Measurements from ENCODE around the gene CNDP1.

CNDP1 gene

DNA sequence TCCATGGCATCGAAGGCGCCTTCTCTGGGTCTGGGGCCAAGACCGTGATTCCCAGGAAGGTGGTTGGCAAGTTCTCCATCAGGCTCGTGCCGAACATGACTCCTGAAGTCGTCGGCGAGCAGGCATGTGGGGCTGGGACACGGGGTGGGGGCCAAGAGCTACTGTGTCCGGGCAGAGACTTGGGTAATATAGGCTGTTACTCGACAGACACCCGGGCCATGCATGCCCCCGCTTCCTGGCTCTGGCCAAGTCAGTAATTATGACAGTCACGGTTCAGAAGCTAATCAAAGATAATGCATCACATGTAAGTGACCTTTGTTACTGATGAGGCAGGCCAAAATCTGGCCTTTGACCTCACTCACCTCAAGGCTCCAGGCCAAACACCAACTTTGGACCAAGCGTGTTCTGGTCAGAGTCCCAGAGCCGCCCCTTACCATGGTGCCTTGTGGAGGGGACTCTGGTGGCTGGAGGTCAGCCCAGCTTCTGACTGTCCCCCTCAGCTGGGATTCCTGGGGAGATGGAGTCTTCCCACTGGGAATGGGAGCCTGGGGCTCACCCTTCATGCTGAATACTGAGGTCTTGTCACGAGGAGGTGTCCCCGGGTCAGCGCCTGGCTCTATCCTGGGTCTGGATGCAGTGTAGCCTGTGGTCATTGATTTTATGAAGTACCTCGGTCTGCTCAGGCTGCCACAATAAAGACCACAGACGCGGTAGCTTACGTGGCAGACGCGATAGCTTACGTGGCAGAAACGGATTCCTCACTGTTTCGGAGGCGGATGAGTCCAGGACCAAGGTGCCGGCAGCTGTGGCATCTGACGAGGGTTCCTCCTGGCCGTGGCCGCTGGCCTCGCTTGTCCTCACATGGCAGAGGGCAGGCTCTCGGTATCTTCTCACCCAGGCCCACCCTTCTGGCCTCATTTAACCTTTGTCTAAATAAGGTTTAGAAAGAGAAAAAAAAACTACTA is 17.7 kb upstream of the CNDP1 start:
- in situ Hi-C loops (cut with HindIII; ENCODE audit: low pct_ligation_motif_present, low sequenced_read_pairs): no loop called here
- TF ChIP-seq, protein P1, sequence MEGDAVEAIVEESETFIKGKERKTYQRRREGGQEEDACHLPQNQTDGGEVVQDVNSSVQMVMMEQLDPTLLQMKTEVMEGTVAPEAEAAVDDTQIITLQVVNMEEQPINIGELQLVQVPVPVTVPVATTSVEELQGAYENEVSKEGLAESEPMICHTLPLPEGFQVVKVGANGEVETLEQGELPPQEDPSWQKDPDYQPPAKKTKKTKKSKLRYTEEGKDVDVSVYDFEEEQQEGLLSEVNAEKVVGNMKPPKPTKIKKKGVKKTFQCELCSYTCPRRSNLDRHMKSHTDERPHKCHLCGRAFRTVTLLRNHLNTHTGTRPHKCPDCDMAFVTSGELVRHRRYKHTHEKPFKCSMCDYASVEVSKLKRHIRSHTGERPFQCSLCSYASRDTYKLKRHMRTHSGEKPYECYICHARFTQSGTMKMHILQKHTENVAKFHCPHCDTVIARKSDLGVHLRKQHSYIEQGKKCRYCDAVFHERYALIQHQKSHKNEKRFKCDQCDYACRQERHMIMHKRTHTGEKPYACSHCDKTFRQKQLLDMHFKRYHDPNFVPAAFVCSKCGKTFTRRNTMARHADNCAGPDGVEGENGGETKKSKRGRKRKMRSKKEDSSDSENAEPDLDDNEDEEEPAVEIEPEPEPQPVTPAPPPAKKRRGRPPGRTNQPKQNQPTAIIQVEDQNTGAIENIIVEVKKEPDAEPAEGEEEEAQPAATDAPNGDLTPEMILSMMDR (IDR thresholded peaks at IDR 0.05; ENCODE audit: low read depth, low read length, missing control alignments): no peak
- H3K4me3 ChIP-seq (ENCODE audit: low read depth, low read length): no peak overlapping the region
- peaks cover 45% of the 10 kb centered on the region for H3K36me3 ChIP-seq (replicated peaks)
- no peak overlapping the region for H3K27ac ChIP-seq
- DNase-seq: no peak
- H3K27me3 ChIP-seq (replicated peaks): no peaks in the 10 kb centered on the region

DNA sequence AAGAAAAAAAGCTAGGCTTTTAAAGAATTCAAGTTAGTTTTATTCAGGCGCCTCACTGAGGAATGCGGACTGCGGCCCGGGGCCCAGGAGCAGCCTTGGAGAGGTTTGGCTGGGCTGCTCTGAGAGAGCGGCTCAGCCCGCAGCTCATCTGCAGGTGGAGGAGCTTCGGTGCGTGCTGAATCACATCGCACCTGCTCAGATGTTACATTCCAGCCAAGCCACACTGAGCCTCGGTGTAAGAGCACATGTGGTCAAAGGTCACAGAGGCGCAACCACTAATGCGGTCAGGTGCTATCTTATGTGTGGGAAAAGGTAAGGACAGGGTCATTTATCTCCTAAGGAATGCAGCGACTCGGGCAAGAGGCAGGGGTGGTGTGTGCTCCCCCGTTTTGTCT is 17.1 kb upstream of the CNDP1 start:
- Histone ChIP-seq H3K36me3 (replicated peaks) (peaks cover 41% of the 10 kb centered on the region), H3K27me3 (replicated peaks) (no peaks in the 10 kb centered on the region), H3K27ac (no peak overlapping the region), H3K4me3 (ENCODE audit: low read depth, low read length) (no peak overlapping the region)
- DNase-seq: no peak
- in situ Hi-C loops (cut with HindIII; ENCODE audit: low pct_ligation_motif_present, low sequenced_read_pairs): no loop called here
- TF ChIP-seq, protein P1 (IDR thresholded peaks at IDR 0.05; ENCODE audit: low read depth, low read length, missing control alignments): no peak

DNA sequence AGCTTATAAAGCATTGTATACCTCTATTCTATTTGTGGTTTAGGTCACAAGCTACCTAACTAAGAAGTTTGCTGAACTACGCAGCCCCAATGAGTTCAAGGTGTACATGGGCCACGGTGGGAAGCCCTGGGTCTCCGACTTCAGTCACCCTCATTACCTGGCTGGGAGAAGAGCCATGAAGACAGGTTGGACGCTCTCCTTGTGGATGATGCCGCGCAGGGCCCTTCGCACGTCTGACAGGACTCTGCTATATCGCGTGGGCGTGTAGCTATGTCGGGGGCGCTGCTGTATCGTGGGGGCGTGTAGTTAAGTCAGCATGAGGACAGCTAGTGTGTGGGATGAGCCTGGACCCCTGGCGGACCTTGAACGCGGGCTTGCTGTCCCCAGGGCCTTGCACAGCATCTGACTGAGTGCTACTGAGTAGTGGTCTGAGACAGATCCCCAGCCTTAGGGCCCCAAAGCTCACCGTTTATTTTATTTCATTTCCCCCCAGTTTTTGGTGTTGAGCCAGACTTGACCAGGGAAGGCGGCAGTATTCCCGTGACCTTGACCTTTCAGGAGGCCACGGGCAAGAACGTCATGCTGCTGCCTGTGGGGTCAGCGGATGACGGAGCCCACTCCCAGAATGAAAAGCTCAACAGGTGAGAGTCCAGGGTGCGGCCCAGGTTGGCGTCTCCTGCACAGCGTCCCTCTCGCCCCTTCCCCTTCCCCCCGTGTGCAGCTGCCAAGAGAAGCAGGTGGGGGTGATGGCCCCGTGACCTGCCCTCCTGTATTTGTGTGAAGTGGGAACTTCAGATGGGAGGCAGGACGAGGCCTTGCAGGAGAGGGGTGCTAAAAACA is 15.6 kb upstream of the CNDP1 start:
- in situ Hi-C loops (cut with HindIII; ENCODE audit: low pct_ligation_motif_present, low sequenced_read_pairs): no loop called here
- Histone ChIP-seq H3K36me3 (replicated peaks) (peaks cover 32% of the 10 kb centered on the region), H3K27me3 (replicated peaks) (no peaks in the 10 kb centered on the region), H3K4me3 (ENCODE audit: low read depth, low read length) (no peak overlapping the region), H3K27ac (no peak overlapping the region)
- no peak for DNase-seq
- TF ChIP-seq, protein P1 (IDR thresholded peaks at IDR 0.05; ENCODE audit: low read depth, low read length, missing control alignments): no peak

DNA sequence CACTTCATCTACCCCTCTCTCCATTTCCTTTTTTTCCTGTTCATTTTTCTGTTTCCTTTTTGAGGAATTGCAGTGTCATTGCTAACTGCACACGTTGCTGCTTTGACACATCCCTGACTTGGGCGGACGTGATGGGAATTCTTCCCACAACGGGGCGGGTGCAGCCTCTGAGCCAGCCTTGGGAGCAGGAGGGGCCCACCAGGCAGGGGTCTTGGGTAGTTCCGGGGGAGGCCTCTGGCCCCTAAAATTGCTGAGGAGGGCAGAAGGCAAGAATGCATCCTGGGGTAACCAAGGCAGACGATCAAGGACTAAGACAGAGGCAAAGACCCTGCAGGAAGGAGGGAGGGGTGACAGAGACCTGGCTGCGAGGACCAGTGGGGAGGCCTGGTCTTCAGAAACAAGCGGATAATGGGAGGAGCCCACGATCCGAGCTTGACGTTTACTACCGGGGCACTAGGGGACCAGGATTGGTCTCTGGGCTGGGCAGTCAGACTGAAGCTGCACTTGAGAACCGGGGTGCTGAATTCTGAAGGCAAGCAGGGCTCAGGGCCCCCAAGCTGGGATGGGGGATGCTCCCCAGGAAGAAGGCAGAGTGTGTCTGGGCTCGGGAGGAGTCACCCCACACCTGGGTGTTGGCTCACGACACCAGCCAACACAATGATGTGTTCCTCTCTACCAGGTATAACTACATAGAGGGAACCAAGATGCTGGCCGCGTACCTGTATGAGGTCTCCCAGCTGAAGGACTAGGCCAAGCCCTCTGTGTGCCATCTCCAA is 14.8 kb upstream of the CNDP1 start:
- in situ Hi-C loops (cut with HindIII; ENCODE audit: low pct_ligation_motif_present, low sequenced_read_pairs): no loop called here
- Histone ChIP-seq H3K27ac (no peak overlapping the region), H3K27me3 (replicated peaks) (no peaks in the 10 kb centered on the region), H3K36me3 (replicated peaks) (peaks cover 29% of the 10 kb centered on the region), H3K4me3 (ENCODE audit: low read depth, low read length) (no peak overlapping the region)
- TF ChIP-seq, protein P1 (IDR thresholded peaks at IDR 0.05; ENCODE audit: low read depth, low read length, missing control alignments): no peak
- no peak for DNase-seq

DNA sequence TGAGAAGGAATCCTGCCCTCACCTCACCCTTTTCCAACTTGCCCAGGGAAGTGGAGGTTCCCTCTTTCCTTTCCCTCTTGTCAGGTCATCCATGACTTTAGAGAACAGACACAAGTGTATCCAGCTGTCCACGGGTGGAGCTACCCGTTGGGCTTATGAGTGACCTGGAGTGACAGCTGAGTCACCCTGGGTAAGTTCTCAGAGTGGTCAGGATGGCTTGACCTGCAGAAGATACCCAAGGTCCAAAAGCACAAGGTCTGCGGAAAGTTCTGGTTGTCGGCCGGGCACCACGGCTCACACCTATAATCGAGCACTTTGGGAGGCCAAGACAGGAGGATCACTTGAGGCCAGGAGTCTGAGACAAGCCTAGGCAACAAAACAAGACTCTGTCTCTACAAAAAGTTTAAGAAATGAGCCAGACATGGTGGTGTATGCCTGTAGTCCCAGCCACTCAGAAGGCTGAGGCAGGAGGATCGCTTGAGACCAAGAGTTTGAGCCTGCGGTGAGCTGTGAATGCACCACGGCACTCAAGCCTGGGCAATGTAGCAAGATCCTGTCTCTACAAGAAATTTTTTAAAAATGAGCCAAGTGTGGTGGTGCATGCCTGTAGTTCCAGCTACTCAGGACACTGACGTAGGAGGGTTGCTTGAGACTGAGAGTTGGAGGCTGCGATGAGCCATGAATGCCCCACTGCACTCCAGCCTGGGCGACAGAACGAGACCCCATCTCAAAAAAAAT is 14.0 kb upstream of the CNDP1 start:
- H3K4me3 ChIP-seq (ENCODE audit: low read depth, low read length): no peak overlapping the region
- no peak overlapping the region for H3K27ac ChIP-seq
- peaks cover 29% of the 10 kb centered on the region for H3K36me3 ChIP-seq (replicated peaks)
- TF ChIP-seq, protein P1 (IDR thresholded peaks at IDR 0.05; ENCODE audit: low read depth, low read length, missing control alignments): no peak
- DNase-seq: no peak
- in situ Hi-C loops (cut with HindIII; ENCODE audit: low pct_ligation_motif_present, low sequenced_read_pairs): no loop called here
- H3K27me3 ChIP-seq (replicated peaks): no peaks in the 10 kb centered on the region
